Activated naive CD4-positive, alpha-beta T cell (primary cell): ENCODE measurements around the gene CHPT1.
A peak's percentile ranks its signal among the peaks of the same experiment; 100 is the strongest.

Experiments
- DNase-seq, 4 experiments: peaks; one replicate each; lab custom pipeline; 2025; lab: John Stamatoyannopoulos, UW

The CHPT1 gene

DNA sequence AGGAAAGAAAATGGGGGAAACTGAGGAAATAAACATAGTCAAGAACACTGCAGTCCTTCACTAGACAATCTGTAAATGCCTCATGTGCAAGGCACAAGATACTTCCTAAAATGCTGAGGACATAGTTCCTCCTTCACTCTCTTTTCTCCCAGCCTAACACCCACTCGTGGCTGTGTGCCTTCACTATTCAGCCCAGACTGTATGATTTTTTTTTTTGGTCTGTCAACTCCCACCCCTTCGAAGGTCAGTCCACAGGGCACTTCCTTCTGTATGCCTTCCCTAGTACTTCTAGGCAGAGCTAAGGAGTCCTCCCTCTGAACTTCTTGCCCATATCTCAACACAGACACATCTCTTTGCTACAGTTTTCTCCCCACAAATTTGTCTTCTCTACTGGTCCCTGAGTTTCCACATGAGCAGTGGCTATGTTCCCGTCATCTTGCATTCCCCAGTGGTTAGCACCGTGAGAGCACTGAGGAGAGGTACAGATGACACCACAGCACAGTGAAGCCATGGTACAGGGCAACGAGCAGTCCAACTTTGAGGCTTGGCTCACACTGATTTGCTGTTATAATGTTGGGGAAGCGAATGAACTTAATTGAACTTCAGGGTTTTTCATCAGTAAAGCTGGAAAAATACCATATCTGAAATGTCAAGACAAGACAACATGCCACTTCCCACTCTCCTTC, 65.9 kb downstream of the CHPT1 start:
- DNase-seq, result no peak

DNA sequence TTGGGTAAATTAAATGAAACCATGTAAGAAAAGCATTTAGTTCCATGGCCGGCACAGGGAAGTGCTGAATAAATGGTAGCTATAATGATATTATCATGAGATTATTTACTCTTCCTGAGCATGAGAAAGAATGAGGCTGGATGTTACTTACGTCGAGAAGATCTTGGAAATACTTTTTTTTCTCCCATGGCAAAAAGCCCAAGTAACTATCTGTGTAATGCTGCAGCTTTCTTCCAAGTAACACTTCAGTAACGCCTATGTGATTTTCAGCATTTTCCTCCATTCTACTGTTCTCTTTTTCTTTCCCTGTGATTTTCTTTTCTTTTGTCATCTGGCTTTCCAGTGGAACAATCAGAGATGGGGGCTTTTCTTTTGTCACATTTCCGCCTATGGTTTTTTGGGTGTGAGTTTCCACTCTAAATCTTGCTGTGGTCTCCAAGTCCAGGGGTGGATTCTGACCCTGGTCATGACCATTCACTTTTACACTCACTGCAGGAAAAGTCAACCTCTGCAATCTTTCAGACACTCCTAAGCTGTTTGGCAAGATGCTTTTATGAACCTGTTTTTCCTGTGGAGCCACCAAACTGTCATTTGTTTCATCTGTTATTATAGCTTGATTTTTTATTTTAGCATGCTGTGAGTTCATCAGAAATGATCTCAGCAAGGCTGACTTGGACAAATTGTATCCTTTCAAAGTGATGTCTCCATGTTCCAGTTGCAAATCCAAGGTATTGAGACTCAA, 66.8 kb downstream of the CHPT1 start:
- DNase-seq, result no peak

DNA sequence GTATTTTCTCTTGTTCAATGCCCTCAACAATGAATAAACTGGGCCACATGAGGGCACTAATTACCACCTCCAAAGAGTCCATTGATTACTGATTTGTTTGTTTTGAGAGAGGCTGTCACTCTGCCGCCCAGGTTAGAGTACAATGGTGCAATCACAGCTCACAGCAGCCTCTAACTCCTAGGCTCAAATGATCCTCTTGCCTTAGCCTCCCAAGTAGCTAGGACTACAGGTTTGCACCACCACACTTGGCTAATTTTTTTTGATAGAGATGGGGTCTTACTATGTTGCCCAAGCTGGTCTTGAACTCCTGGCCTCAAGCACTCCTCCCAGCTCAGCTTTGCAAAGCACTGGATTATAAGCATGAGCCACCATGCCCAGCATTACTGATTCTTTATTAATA, 70.1 kb downstream of the CHPT1 start:
- DNase-seq, result no peak

DNA sequence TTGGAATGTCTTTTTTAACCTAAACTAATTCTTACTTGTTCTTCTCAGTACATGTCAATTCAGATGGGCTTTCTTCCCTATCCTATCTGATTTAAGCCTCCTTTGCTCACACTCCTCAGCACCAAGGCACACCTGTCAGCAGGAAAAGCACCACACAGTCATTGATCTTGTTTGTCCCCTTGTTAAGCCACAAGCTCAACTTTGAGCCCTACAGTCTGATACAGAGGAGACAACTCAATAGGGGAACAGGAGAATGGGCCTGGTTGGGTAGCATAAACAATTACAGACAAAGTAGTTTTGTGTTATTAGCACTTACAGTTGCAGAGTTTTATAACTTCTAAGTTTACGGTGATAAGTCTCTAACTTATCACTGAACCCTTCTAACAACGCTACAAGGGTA, 71.3 kb downstream of the CHPT1 start:
- DNase-seq, result no peak

DNA sequence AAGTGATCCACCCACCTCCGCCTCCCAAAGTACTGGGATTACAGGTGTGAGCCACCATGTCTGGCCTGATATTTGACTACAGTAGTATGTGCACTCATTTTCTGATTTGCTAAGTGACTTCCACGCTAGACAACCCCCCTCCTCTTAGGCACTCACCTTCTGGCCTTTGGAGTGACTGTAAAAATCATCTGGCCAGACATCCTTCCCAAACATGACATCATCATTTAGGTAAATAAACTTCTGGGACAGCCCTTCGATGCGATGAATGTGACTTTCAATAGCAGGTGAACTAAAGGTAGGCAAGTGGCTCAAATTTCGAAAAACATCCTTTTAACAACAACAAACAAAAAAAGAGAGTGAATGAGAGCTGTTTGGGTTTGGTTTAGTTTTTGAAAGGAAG, 72.4 kb downstream of the CHPT1 start:
- no peak for DNase-seq

DNA sequence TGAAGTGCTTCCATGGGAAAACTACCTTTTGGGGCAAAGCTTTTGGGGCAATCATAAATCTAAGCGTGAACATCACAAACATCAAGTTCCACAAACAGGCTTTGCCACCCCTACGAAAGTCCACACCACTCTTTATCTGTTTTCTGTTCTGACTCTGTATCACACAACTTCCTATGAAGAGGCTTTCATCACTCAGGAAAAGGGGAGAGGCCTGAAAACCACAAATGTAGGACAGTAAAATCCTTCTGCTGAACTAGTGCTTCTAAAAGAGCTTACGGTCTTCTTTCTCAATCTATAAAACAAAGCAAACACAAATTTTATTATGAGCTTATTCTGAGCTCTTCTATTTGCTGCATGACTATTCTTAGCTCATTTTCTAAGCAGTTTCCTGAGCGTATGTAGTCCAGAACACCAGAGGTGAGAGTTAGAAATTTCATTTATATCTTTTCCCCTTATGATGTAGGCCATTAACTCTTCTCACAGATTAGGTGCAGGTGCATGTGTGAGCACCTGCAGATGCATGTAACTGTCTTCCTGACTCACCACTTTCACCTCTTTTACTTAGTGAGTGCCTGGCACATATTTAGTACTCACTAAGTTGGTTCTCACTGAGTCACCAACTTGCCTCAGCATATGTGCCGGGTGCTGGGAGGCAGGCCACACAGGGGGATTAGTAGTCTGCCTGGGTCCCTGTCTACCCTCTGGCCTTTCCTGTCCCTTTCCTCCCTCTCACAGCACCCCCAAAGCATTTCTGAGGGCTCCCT, 74.8 kb downstream of the CHPT1 start:
- DNase-seq, result no peak

DNA sequence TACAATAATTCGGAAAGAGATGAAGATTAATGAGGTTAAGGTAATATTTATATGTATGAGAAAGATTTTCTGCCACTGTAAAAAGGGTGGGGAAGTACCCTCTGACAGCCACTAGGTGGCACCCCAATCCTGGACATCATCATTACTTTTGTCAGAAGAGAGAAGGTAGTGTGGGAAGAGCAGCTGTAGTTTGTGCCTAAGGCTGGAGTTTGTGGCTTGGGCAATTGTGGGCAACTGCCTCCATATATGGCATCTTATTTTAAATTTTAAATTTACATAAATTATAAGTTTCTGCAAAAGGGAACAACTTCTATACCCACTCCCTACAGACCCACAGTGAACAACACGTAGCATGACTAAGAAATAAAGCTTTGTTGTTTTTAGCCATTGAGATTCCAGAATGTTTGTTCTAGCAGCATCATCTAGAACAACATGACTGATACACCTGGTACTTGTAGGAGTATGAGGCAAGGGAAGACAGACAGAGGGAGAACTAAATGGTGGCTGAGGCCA, 76.3 kb downstream of the CHPT1 start:
- peak in 3 of 4 experiments; percentile 3 to 48 (median 21) for DNase-seq

DNA sequence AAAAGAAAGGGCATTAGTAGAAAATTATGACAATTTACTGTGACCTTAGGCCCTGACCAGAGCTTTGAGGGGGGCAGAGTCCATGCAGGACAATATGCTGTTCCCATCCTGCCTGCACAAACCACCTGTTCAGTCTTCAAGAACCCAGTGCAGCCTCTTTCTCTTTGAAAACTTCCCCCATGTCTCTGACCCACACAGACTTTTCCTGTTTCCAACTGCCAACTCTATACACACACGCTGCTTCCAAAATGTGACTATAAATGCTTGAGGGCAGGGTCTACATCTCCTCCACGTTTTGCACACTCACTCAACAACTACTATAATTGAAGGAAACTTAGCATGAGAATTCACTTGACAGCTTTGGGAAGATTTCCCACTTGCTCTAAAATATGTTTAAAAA, 78.4 kb downstream of the CHPT1 start:
- no peak for DNase-seq

DNA sequence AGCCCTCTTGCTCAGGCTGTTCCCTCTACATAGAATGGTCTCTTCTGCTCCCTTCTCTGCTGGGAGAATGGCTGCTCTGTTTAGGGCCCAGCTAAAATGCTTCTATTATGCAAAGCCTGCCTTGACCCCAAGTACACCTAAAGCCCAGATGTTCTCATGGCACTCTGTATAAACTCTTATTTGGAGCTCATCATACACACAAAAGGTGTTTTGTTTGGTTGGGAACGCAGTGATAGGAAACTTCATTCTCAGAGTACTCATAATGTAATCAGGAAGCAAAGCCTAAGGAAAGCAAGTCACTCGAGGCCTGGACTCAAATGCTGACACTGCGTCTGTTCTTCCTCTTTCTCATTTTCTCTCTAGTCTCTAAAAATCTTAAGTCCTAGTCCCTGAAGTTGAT, 80.0 kb downstream of the CHPT1 start:
- no peak for DNase-seq

DNA sequence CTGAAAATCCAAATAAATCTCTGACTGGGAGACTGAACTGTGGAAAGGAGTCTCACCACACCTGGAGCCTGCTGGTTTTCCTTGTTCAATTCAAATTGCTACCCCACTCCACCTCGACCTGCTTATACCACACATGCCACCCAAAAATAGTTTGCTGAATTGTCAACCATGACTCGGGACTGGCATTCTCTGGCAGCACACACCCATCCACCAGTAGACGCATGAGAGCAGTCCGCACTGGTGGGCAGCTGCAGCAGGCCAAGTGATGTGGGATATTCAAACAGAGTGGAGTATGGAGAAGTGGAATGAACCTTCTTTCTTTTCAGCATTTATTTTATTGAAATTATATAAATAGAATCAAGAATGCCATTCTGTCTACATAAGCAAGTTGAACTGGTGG, 80.5 kb downstream of the CHPT1 start:
- no peak for DNase-seq
